DOHH2 (cell line): ENCODE results near the gene ADGRA3.

ENCODE experiments used
- EZH2phosphoT487 ChIP-seq: fragments of 200-600 bp; sonication (generic); IDR thresholded peaks from 2 replicates; pipeline ENCODE4 v1.6.1; 2017; ENCODE audit warnings: borderline replicate concordance, mild to moderate bottlenecking, antibody characterized with exemption, low read length, moderate library complexity, mixed read lengths
- TF ChIP-seq, protein P1 (sequence below): fragments of 200-600 bp; sonication (generic); IDR thresholded peaks from one replicate; pipeline ENCODE4 v1.5.1; 2014; ENCODE audit warnings: antibody characterized with exemption, mild to moderate bottlenecking, low read depth, low read length; ENCODE audit not compliant: poor library complexity, severe bottlenecking

DNA sequence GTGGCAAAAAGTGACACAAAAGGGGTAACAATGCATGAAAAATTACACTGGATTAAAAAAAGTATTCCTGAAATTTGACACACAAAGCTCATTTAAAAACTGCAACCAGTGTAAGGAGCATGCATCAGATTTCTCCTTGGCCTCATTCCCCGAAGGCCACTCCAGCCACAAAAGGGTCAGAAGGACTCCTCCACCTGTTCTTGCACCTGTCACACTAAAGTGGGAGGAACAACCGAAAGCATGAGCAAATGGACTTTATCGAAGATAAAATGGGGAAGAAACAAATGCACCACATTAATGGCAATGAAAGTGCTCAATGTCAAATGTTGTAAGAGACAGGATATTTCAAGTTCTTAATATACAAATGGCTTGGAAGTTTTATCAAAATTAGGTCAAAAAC, 88.2 kb downstream of the ADGRA3 start:
- no peak for TF ChIP-seq EZH2phosphoT487
- TF ChIP-seq, protein P1, sequence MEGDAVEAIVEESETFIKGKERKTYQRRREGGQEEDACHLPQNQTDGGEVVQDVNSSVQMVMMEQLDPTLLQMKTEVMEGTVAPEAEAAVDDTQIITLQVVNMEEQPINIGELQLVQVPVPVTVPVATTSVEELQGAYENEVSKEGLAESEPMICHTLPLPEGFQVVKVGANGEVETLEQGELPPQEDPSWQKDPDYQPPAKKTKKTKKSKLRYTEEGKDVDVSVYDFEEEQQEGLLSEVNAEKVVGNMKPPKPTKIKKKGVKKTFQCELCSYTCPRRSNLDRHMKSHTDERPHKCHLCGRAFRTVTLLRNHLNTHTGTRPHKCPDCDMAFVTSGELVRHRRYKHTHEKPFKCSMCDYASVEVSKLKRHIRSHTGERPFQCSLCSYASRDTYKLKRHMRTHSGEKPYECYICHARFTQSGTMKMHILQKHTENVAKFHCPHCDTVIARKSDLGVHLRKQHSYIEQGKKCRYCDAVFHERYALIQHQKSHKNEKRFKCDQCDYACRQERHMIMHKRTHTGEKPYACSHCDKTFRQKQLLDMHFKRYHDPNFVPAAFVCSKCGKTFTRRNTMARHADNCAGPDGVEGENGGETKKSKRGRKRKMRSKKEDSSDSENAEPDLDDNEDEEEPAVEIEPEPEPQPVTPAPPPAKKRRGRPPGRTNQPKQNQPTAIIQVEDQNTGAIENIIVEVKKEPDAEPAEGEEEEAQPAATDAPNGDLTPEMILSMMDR: no peak
